HG02642 (cell line): Measurements from ENCODE around the gene CYB561D2.
A peak's percentile ranks its signal among the peaks of the same experiment; 100 is the strongest.

Experiments used
- ATAC-seq: cut with Tn5 transposase; IDR thresholded peaks from one replicate; pipeline ENCODE4 v1.9.1; 2021; ENCODE audit warnings: mild to moderate bottlenecking; ENCODE audit not compliant: unreplicated experiment, poor library complexity

Gene CYB561D2

GRCh38 chr3:50358911-50359759 is 8.5 kb downstream of the CYB561D2 start, which contains the start of gene TMEM115:
Gene TMEM115, minus strand, starts transcription at chr3:50359521. Its CDS starts 458 bp downstream, at chr3:50359063.
- peak; percentile 98 for ATAC-seq

- ATAC-seq, result peak; percentile 10
Measured at GRCh38 chr3:50359760-50360110, 9.1 kb downstream of the CYB561D2 start.

- peak; percentile 1 for ATAC-seq
Measured at GRCh38 chr3:50364573-50365079, 14.0 kb downstream of the CYB561D2 start.

- peak; percentile 84 for ATAC-seq
Measured at GRCh38 chr3:50365080-50365841, 14.6 kb downstream of the CYB561D2 start.

- no peak for ATAC-seq
Measured at GRCh38 chr3:50365842-50366220, 15.2 kb downstream of the CYB561D2 start.

- ATAC-seq, result no peak
Measured at GRCh38 chr3:50369012-50369670, 18.5 kb downstream of the CYB561D2 start.

- no peak for ATAC-seq
Measured at GRCh38 chr3:50370594-50370993, 19.9 kb downstream of the CYB561D2 start.

GRCh38 chr3:50371133-50371685 is 20.5 kb downstream of the CYB561D2 start:
- ATAC-seq, result no peak

GRCh38 chr3:50372349-50372748 is 21.7 kb downstream of the CYB561D2 start:
- no peak for ATAC-seq

GRCh38 chr3:50373146-50374051 is 22.7 kb downstream of the CYB561D2 start:
- ATAC-seq, result no peak

GRCh38 chr3:50374363-50375257 is 23.9 kb downstream of the CYB561D2 start:
- no peak for ATAC-seq

GRCh38 chr3:50375258-50375931 is 24.7 kb downstream of the CYB561D2 start:
- no peak for ATAC-seq

GRCh38 chr3:50378024-50378423 is 27.4 kb downstream of the CYB561D2 start:
- no peak for ATAC-seq

GRCh38 chr3:50378757-50379156 is 28.1 kb downstream of the CYB561D2 start:
- ATAC-seq, result no peak

GRCh38 chr3:50380405-50381085 is 29.9 kb downstream of the CYB561D2 start:
- ATAC-seq, result no peak

- ATAC-seq, result no peak
Measured at GRCh38 chr3:50381383-50381782, 30.7 kb downstream of the CYB561D2 start.

- ATAC-seq, result no peak
Measured at GRCh38 chr3:50382722-50383121, 32.1 kb downstream of the CYB561D2 start.
